Cardiac muscle cell (in vitro differentiated cells and primary cell): ENCODE results near the gene SLIT1. TPM values are rescaled to one million over a fixed set of nuclear protein-coding genes. Genes with fewer than 3 reads are reported as not detected.

Experiments
- DNase-seq, 2 donors: peaks; one replicate each; pipeline versions ENCODE4 v3.0.0 to v3.0.0-alpha.2; 2010 to 2017; ENCODE audit warnings: low read depth in 1 of 2, low spot score in 1 of 2
- H3K27ac ChIP-seq: fragments of 200-600 bp; sonication (generic); 2 replicates; pipeline ENCODE4 v1.5.1; 2016
- H3K27me3 ChIP-seq: fragments of 200-600 bp; sonication (generic); 2 replicates; pipeline ENCODE4 v1.6.0; 2016; ENCODE audit warnings: control low read depth
- H3K36me3 ChIP-seq: fragments of 200-600 bp; sonication (generic); 2 replicates; pipeline ENCODE4 v1.5.1; 2016; ENCODE audit warnings: control low read depth
- H3K4me1 ChIP-seq: fragments of 200-600 bp; sonication (generic); 2 replicates; pipeline ENCODE4 v1.8.1; 2017; ENCODE audit warnings: low read depth, mild to moderate bottlenecking, mixed run types
- H3K4me3 ChIP-seq: fragments of 200-600 bp; sonication (generic); 2 replicates; pipeline ENCODE4 v1.5.1; 2016; ENCODE audit warnings: mild to moderate bottlenecking
- H3K9me3 ChIP-seq: fragments of 200-600 bp; sonication (generic); 2 replicates; pipeline ENCODE4 v1.5.1; 2017; ENCODE audit warnings: low read depth, mild to moderate bottlenecking, control low read depth
- polyA plus RNA-seq: library from polyadenylated mRNA; unstranded; fragments of >200 nt; fragmentation: Nextera tagmentation; extraction: Ambion mirVana; gene quantifications from 2 replicates; pipeline ENCODE4 v1.2.1, GENCODE V29; 2016
- total RNA-seq: library from RNA; depleted of rRNA; stranded (reverse); fragments of >200 nt; gene quantifications from 2 replicates; pipeline ENCODE4 v1.2.3, GENCODE V29; 2016
- TF ChIP-seq, protein P1 (sequence below): IDR thresholded peaks from 2 replicates; pipeline ENCODE4 v1.5.1; 2012; ENCODE audit warnings: low read depth, mild to moderate bottlenecking, low read length

Gene SLIT1
- total and polyA plus RNA-seq, 2 experiments from 2014 or later, result 3.3 to 11.0 TPM

GRCh38 chr10:97150013-97150595 is 35.7 kb downstream of the SLIT1 start:
- TF ChIP-seq, protein P1, sequence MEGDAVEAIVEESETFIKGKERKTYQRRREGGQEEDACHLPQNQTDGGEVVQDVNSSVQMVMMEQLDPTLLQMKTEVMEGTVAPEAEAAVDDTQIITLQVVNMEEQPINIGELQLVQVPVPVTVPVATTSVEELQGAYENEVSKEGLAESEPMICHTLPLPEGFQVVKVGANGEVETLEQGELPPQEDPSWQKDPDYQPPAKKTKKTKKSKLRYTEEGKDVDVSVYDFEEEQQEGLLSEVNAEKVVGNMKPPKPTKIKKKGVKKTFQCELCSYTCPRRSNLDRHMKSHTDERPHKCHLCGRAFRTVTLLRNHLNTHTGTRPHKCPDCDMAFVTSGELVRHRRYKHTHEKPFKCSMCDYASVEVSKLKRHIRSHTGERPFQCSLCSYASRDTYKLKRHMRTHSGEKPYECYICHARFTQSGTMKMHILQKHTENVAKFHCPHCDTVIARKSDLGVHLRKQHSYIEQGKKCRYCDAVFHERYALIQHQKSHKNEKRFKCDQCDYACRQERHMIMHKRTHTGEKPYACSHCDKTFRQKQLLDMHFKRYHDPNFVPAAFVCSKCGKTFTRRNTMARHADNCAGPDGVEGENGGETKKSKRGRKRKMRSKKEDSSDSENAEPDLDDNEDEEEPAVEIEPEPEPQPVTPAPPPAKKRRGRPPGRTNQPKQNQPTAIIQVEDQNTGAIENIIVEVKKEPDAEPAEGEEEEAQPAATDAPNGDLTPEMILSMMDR, result no peak
- peak in 1 of 2 donors; percentile 84 for DNase-seq
- Histone ChIP-seq H3K4me3 (no peak overlapping the region), H3K27me3 (peaks cover 11% of the 10 kb centered on the region), H3K4me1 (peaks cover 23% of the 10 kb centered on the region), H3K27ac (peak overlapping the region; percentile 50), H3K36me3 (no peaks in the 10 kb centered on the region), H3K9me3 (no peaks in the 10 kb centered on the region)

- no peak overlapping the region for H3K4me3 ChIP-seq
- no peaks in the 10 kb centered on the region for H3K36me3 ChIP-seq
- TF ChIP-seq, protein P1, result no peak
- no peak for DNase-seq
- peaks cover 8% of the 10 kb centered on the region for H3K27me3 ChIP-seq
- H3K27ac ChIP-seq, result no peak overlapping the region
- peaks cover 23% of the 10 kb centered on the region for H3K4me1 ChIP-seq
- no peaks in the 10 kb centered on the region for H3K9me3 ChIP-seq
Measured at GRCh38 chr10:97149079-97149531, 36.7 kb downstream of the SLIT1 start.

DNA sequence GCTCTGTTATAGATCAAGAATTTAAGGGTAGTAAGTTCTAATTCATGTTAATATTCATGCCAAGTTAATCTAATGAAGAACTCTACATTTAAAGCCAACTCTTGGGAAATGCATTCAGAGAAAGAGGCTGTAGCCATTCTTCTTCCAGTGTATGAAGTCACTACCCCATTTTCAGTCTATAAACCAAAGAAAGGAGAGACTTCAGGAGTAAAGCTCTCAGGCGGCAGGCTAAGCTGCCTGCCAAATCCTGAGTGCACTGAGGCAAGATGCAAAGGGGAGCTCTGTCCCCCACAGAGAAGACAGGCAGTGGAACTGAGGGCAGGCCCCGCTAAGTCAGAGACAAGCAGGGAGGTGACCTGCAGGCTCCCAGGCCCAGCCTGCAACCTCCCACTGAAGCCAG is 41.5 kb downstream of the SLIT1 start:
- TF ChIP-seq, protein P1, result no peak
- no peaks in the 10 kb centered on the region for H3K9me3 ChIP-seq
- H3K4me1 ChIP-seq, result peaks cover 9% of the 10 kb centered on the region
- DNase-seq, result no peak
- H3K4me3 ChIP-seq, result no peak overlapping the region
- H3K27me3 ChIP-seq, result peaks cover 24% of the 10 kb centered on the region
- H3K36me3 ChIP-seq, result no peaks in the 10 kb centered on the region
- no peak overlapping the region for H3K27ac ChIP-seq

GRCh38 chr10:97142834-97143233 is 42.9 kb downstream of the SLIT1 start:
- DNase-seq, result no peak
- no peaks in the 10 kb centered on the region for H3K36me3 ChIP-seq
- no peak overlapping the region for H3K27ac ChIP-seq
- peaks cover 24% of the 10 kb centered on the region for H3K27me3 ChIP-seq
- no peaks in the 10 kb centered on the region for H3K9me3 ChIP-seq
- TF ChIP-seq, protein P1, result no peak
- H3K4me3 ChIP-seq, result no peak overlapping the region
- peaks cover 12% of the 10 kb centered on the region for H3K4me1 ChIP-seq

DNA sequence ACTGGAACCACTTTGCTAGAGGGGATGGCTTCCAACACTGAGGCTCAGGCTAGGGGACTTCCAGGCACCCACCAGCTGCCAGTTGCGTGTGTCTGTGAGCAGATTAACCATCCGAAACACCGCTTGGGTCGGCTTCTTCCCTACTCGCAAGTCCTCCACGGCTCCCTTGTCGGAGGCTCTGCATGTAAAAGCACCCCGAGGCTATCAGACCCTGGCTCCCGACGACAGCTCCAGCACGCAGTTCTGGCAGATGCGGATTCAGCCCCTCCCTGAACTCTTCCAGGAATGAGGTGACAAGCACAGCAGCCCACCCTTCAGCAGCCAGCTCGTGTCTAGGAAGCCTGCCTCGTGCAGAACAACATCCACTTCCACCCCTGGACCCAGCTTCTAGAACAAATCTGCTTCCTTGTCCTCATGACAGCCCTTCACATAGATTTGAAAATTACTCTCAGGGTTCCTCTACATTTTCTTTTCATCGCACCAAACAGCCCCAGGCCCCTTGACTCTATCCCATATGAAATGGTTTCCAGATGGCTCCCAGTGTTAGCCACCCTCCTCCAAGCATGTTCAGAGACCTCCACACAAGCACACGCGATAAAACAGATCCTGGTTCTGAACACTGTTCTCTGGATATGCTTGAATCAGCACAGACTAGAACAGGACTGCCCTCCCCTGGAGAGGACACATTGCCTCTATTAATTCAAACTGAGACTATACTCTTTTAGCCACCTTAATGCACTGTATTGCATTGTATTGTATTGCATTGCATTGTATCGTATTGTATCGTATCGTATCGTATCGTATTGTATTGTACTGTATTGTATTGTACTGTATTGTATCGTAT is 44.6 kb downstream of the SLIT1 start:
- H3K4me3 ChIP-seq, result no peak overlapping the region
- peaks cover 21% of the 10 kb centered on the region for H3K27me3 ChIP-seq
- peaks cover 12% of the 10 kb centered on the region for H3K4me1 ChIP-seq
- TF ChIP-seq, protein P1, result no peak
- H3K36me3 ChIP-seq, result no peaks in the 10 kb centered on the region
- no peak overlapping the region for H3K27ac ChIP-seq
- H3K9me3 ChIP-seq, result no peaks in the 10 kb centered on the region
- no peak for DNase-seq
